Stimulated activated naive B cell treated with anti-CD40 and anti-IgM and Interleukin-4, amounts not matched to agents 10 μg/mL and 1 μg/mL and 100 μg/mL, for 72 hours (primary cell): ENCODE data around the gene DBNDD2.
A peak's percentile ranks its signal among the peaks of the same experiment; 100 is the strongest.

Experiments
- ATAC-seq, 2 donors: fragments of 150-1000 bp; cut with Tn5 transposase; replicated peaks; 2 replicates each; pipeline ENCODE4 v1.10.0; 2021; ENCODE audit warnings: moderate library complexity in 1 of 2
- DNase-seq: peaks from one replicate; pipeline ENCODE4 v3.0.0; 2021
- H3K27ac Mint-ChIP-seq: one replicate; pipeline ENCODE4 v1.8.0; 2022; ENCODE audit warnings: mild to moderate bottlenecking, mixed read lengths
- H3K27me3 Mint-ChIP-seq, 2 donors: one replicate each; pipeline ENCODE4 v1.8.0; 2022; ENCODE audit warnings: mixed read lengths in 2 of 2
- H3K36me3 Mint-ChIP-seq, 2 donors: one replicate each; pipeline ENCODE4 v1.8.0; 2022; ENCODE audit warnings: mixed read lengths in 2 of 2, mild to moderate bottlenecking in 1 of 2
- H3K4me1 Mint-ChIP-seq, 2 donors: one replicate each; pipeline ENCODE4 v1.8.0; 2022; ENCODE audit warnings: mixed read lengths in 2 of 2, mild to moderate bottlenecking in 1 of 2
- H3K4me3 Mint-ChIP-seq, 2 donors: one replicate each; pipeline ENCODE4 v1.8.0; 2022; ENCODE audit warnings: mild to moderate bottlenecking in 2 of 2, mixed read lengths in 2 of 2, moderate library complexity in 1 of 2
- H3K9me3 Mint-ChIP-seq, 2 donors: one replicate each; pipeline ENCODE4 v1.8.0; 2022; ENCODE audit warnings: mixed read lengths in 2 of 2, mild to moderate bottlenecking in 1 of 2

The DBNDD2 gene

DNA sequence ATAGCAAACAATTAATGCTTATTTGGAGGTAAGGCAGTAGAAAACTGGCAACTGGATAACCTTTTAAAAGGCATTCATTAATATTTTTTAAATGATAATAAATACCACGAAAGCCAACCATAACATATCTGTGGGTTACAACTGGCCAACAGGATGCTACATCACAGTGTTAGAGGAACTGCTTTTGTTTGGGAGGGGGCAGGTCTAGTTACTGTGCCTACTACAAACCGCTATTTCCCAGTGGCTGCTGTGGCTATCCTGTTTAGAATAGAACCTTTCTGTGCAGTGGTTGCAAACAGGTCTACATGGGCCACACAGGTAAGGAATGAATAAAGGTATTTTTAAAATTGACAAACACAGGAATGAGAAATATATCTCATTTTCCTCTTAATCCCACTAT, 8.8 kb downstream of the DBNDD2 start:
- peaks cover 23 to 41% of the 10 kb centered on the region in 2 donors for H3K36me3 Mint-ChIP-seq
- H3K4me1 Mint-ChIP-seq = peaks cover 26 to 50% of the 10 kb centered on the region in 2 donors
- H3K9me3 Mint-ChIP-seq = no peaks in the 10 kb centered on the region
- DNase-seq (no peak), ATAC-seq (no peak)
- peak overlapping the region; percentile 94 to 96 for H3K4me3 Mint-ChIP-seq
- H3K27me3 Mint-ChIP-seq = no peaks in the 10 kb centered on the region
- H3K27ac Mint-ChIP-seq = peak overlapping the region; percentile 98

DNA sequence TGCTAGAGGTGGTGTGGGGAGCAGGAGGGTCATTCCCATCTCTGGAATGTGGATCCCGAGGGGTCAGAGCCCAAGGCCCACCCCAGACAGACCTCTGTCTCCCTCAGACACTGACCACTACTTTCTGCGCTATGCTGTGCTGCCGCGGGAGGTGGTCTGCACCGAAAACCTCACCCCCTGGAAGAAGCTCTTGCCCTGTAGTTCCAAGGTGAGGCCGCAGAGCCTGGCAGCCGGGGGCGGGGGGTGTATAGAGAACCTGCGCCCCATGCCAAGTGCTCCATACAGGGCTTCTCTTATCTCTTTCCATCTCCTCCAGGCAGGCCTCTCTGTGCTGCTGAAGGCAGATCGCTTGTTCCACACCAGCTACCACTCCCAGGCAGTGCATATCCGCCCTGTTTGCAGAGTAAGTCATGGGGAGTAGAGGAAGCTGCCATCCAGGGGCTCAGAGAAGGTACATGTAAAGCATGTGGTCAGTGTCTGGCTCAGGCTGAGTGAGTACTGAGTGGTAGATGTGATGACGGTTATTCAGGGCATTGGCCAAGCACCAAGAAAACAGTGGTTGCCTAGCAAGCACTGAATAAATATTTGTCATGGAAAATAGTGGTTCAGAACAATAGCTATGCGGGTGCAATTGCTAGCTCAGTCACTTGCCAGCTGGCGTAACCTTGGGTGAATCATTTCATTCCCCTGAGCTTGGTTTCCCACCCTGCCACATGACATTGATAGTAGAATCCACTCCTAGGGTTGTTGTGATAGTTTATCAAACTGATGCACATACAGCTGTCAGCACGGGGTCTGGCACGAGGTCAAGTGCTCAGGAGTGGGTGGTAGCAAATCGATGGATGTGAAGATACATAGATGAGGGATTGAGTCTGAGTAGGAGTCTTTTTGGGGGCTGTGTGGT, 11.4 kb downstream of the DBNDD2 start:
- Mint-ChIP-seq H3K4me3 (peak overlapping the region; percentile 21 to 68), H3K4me1 (peaks cover 26 to 50% of the 10 kb centered on the region in 2 donors), H3K27ac (peak overlapping the region; percentile 94), H3K9me3 (no peaks in the 10 kb centered on the region), H3K36me3 (peaks cover 33 to 51% of the 10 kb centered on the region in 2 donors), H3K27me3 (no peaks in the 10 kb centered on the region)
- peak; percentile 61 to 66 for ATAC-seq
- peak; percentile 26 for DNase-seq

DNA sequence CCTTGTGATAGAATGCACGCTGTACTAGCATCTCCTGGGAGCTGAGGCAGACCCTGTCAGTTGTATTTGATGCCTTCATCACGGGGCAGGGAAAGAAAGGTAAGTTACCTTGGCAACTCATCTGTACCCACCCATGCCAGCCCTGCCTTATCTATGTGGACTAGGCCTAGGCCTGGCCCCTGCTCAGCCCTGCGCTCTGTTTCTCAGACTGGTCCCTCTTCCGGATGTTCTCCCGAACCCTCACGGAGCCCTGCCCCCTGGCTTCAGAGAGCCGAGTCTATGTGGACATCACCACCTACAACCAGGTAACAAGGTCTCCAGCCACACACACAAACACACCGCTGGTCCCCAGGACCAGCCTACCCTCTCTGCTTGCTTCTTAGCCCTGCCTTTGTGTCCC, 12.0 kb downstream of the DBNDD2 start:
- H3K9me3 Mint-ChIP-seq = no peaks in the 10 kb centered on the region
- H3K27me3 Mint-ChIP-seq = no peaks in the 10 kb centered on the region
- H3K4me1 Mint-ChIP-seq = peaks cover 25 to 49% of the 10 kb centered on the region in 2 donors
- ATAC-seq (no peak), DNase-seq (no peak)
- H3K36me3 Mint-ChIP-seq = peaks cover 37 to 53% of the 10 kb centered on the region in 2 donors
- peak overlapping the region; percentile 94 for H3K27ac Mint-ChIP-seq
- H3K4me3 Mint-ChIP-seq = no peak overlapping the region

DNA sequence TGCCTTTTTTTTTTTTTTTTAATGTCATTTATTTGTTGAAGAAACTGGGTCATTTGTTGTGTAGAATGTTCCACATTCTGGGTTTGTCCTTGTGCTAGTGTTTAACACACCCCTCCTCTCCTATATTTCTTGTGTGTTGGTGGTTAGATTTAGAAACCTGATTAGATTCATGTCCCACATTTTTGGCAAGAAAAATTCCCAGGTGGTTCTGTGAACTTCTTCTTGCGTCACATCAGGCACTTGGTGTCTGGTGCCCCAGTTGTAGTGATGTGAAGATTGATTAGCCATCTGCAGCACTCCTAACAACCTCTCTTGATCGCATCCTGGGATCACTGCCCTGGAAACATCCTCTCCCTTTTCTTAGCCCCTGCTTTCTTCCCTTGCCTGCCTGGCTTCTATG, 15.6 kb downstream of the DBNDD2 start:
- ATAC-seq (no peak), DNase-seq (no peak)
- H3K4me3 Mint-ChIP-seq = no peak overlapping the region
- H3K4me1 Mint-ChIP-seq = peaks cover 12 to 14% of the 10 kb centered on the region in 2 donors
- no peaks in the 10 kb centered on the region for H3K9me3 Mint-ChIP-seq
- H3K36me3 Mint-ChIP-seq = peaks cover 49 to 73% of the 10 kb centered on the region in 2 donors
- no peak overlapping the region for H3K27ac Mint-ChIP-seq
- no peaks in the 10 kb centered on the region for H3K27me3 Mint-ChIP-seq

DNA sequence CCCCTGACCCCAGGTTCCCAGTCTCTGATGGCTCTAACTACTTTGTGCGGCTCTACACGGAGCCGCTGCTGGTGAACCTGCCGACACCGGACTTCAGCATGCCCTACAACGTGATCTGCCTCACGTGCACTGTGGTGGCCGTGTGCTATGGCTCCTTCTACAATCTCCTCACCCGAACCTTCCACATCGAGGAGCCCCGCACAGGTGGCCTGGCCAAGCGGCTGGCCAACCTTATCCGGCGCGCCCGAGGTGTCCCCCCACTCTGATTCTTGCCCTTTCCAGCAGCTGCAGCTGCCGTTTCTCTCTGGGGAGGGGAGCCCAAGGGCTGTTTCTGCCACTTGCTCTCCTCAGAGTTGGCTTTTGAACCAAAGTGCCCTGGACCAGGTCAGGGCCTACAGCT, 17.5 kb downstream of the DBNDD2 start:
- Mint-ChIP-seq H3K9me3 (no peaks in the 10 kb centered on the region), H3K27me3 (no peaks in the 10 kb centered on the region), H3K36me3 (peaks cover 42 to 61% of the 10 kb centered on the region in 2 donors), H3K27ac (peak overlapping the region; percentile 65), H3K4me1 (no peaks in the 10 kb centered on the region), H3K4me3 (no peak overlapping the region)
- no peak for ATAC-seq
- DNase-seq = no peak

DNA sequence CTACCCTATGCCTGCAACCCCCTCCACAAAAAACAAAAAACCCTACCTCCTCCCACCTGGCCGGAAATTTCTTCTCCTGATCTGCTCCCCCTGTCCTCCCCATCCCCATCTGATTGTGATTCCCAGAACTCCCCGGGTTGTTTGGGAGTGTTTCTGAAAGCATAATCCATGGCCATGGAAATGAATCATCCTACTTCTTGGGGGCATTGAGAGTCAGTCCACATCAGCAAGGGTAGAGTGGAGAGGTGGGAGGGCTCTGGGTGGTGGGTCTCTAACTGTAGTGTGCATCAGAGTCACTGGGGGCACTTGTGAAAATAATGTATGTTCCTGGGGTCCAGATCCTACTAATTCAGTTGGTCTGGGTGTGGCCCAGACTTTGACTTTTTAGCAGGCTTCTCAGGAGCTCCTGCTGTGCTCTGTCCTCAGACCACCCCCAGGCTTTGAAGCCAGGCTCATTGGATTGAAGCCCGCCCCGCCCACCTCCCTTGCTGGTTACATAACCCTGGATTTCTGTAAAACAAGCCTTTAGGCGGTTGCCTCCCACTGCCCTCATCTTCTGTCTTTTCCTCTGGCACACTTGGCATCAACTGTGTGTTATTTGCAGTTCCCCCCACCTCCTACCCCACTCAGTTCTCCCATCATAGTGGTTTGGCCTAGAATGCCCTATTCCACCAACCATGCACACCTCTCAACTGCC, 18.4 kb downstream of the DBNDD2 start:
- no peaks in the 10 kb centered on the region for H3K27me3 Mint-ChIP-seq
- DNase-seq = no peak
- no peaks in the 10 kb centered on the region for H3K9me3 Mint-ChIP-seq
- H3K36me3 Mint-ChIP-seq = peaks cover 43 to 64% of the 10 kb centered on the region in 2 donors
- H3K27ac Mint-ChIP-seq = no peak overlapping the region
- H3K4me1 Mint-ChIP-seq = peaks cover 2 to 3% of the 10 kb centered on the region in 2 donors
- ATAC-seq = no peak
- no peak overlapping the region for H3K4me3 Mint-ChIP-seq

DNA sequence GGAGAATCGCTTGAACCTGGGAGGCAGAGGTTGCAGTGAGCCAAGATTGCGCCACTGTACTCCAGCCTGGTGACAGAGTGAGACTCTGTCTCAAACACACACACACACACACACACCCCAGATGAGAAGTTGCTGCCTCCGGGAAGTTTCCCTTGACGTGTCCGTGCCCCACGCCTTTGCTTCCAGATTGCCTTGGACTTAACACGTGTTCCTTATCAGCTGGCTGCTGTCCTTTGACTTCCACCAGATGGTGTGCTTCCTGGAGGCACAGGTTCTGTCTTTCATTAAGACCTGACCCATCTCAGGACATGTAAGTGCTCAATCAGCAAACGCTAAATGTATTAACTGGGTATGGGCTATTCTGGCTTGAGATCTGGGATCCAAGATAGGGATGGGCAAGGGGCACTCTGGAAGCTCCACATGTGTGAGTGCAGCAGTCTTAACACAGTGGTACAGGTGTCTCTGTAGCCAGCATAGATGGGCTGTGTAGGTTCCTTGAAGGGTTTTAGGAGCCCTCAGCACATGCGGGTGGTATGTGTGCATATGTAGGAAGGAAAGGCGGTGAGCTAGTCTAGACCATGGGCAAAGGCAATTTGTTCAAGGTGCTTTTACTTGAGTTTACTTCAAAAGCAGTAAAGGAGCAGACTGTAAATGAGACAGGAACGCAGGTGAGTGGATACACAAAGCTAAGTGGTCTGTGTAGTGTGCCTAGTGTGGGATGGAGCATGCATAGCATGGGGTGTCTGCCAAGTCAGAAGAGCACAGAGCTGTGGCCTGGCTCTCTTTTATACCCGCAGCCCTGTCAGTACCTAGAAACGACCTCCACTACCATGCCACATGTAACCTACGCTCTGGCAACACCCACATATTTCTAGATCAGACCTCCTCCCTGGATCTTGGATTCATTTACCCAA, 19.4 kb downstream of the DBNDD2 start:
- H3K4me3 Mint-ChIP-seq = no peak overlapping the region
- DNase-seq (no peak), ATAC-seq (no peak)
- H3K36me3 Mint-ChIP-seq = peaks cover 44 to 67% of the 10 kb centered on the region in 2 donors
- no peak overlapping the region for H3K27ac Mint-ChIP-seq
- H3K27me3 Mint-ChIP-seq = no peaks in the 10 kb centered on the region
- peaks cover 5 to 11% of the 10 kb centered on the region in 2 donors for H3K4me1 Mint-ChIP-seq
- H3K9me3 Mint-ChIP-seq = no peaks in the 10 kb centered on the region

DNA sequence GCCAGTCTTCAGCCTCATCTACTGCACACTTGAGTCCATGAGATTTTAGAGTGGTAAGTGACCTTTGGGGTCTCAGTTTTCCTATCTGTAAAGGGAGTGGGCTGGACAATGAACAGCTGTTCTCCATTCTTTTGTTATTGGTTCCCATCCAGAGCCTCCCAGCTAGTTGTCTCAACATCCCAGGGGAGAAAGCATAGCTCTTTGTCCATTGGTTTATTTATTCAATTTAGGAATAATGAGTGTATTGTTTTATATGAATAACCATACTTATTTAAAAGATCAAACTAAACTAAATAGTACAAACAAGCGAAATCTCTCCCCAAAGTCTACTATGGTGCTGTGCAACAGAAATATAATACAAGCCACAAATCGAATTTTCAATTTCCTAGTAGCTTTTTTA, 21.5 kb downstream of the DBNDD2 start:
- no peak for ATAC-seq
- H3K27me3 Mint-ChIP-seq = no peaks in the 10 kb centered on the region
- peaks cover 15 to 27% of the 10 kb centered on the region in 2 donors for H3K4me1 Mint-ChIP-seq
- no peak for DNase-seq
- no peak overlapping the region for H3K4me3 Mint-ChIP-seq
- H3K9me3 Mint-ChIP-seq = no peaks in the 10 kb centered on the region
- no peak overlapping the region for H3K27ac Mint-ChIP-seq
- H3K36me3 Mint-ChIP-seq = peaks cover 46 to 73% of the 10 kb centered on the region in 2 donors

DNA sequence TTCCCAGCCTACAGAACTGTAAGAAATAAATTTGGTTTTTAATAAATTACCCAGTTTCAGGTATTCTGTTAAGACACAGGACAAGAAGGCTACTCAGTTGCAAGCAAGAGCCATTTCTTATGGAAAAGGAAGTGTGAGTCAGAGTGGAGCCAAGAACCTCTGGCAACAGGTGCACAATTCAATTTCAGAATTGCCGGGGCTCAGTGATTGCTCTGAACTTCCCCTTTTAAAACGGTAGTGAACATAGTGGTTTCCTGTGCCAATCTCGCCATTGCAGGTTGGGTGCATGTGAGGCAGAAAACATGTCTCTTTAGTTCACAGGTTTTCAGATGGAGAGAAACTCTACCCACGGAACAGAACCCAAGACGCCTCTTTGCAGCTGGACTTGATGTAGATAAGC, 24.2 kb downstream of the DBNDD2 start:
- Mint-ChIP-seq H3K36me3 (peaks cover 35 to 56% of the 10 kb centered on the region in 2 donors), H3K27me3 (no peaks in the 10 kb centered on the region), H3K4me3 (no peak overlapping the region), H3K9me3 (no peaks in the 10 kb centered on the region), H3K27ac (peak overlapping the region; percentile 39), H3K4me1 (peaks cover 19 to 47% of the 10 kb centered on the region in 2 donors)
- ATAC-seq (peak; percentile 80 to 83), DNase-seq (peak; percentile 57)

DNA sequence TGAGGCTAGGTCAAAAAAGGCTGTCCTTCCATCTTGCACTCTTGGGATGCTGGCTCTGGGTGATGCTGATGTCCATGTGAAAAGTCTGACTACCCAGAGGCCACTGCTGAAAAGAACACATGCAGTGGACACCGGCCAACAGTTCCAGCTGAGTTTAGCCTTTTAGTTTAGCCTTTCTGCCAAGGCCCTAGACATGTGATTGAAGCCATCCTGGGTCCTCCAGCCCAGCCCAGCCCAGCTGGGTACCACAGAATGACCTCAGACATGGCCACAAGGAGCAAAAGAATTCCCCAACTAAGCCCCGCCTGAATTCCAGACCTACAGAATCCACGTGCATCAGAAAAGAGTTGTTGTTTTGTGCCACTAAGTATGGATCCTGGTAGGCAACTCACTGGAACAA, 25.2 kb downstream of the DBNDD2 start:
- H3K9me3 Mint-ChIP-seq = no peaks in the 10 kb centered on the region
- no peak overlapping the region for H3K27ac Mint-ChIP-seq
- peaks cover 27 to 46% of the 10 kb centered on the region in 2 donors for H3K36me3 Mint-ChIP-seq
- H3K4me3 Mint-ChIP-seq = no peak overlapping the region
- no peaks in the 10 kb centered on the region for H3K27me3 Mint-ChIP-seq
- DNase-seq = no peak
- ATAC-seq = no peak
- peaks cover 19 to 47% of the 10 kb centered on the region in 2 donors for H3K4me1 Mint-ChIP-seq

DNA sequence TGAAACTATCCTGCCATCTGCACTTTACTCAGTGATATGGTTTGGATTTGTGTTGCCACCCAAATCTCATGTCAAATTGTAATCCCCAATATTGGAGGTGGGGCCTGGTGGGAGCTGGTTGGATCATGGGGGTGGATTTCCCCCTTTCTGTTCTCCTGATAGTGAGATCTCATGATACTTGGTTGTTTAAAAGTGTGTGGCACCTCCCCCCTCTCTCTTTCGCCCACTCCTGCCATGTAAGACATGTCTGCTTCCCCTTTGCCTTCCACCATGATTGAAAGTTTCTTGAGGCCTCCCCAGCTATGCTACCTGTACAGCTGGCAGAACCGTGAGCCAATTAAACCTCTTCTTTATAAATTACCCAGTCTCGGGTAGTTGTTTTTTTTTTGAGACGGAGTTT, 25.9 kb downstream of the DBNDD2 start:
- DNase-seq (no peak), ATAC-seq (no peak)
- Mint-ChIP-seq H3K27ac (peak overlapping the region; percentile 15), H3K27me3 (no peaks in the 10 kb centered on the region), H3K36me3 (peaks cover 27 to 46% of the 10 kb centered on the region in 2 donors), H3K4me3 (no peak overlapping the region), H3K4me1 (peaks cover 19 to 47% of the 10 kb centered on the region in 2 donors), H3K9me3 (no peaks in the 10 kb centered on the region)

DNA sequence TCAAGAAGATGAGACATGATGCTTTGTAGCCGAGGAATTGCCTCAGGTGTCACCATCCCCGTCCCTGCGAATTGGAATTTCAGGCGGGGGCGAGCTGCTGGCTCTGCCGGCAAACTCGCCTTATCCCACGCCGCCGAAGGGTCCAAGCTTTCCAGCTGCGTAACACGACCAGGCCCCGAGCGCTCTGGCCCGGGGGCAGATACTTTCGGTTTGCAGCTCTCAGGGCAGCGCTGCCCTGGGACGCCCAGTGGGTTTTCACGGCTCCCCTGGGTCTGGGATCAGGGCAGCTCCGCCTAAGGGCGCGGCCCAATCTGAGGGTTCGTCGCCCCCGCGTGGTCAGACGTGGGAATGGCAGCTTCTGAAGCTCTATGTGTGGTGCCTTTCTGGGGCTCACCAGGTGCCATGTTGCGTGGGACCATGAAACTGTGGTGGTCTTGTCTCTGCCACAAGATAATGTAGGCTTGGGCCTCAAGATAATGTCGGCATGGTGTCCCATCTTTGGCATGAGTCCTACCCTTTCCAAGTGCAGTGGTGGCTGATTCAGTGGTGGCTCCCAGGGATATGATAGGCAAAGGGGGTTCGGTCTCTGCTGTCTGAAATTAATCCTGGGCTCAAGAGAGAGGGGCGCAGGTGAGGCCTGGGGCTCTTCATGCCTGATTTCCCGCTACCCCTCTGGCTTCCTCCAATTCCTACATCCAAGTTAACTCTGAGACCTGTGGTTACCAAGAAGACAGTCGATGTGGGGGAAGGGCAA, 28.8 kb downstream of the DBNDD2 start:
- peaks cover 18 to 51% of the 10 kb centered on the region in 2 donors for H3K4me1 Mint-ChIP-seq
- peaks cover 14 to 28% of the 10 kb centered on the region in 2 donors for H3K36me3 Mint-ChIP-seq
- ATAC-seq (peak; percentile 93 to 95), DNase-seq (peak; percentile 79)
- H3K4me3 Mint-ChIP-seq = peak overlapping the region; percentile 86 to 89
- peak overlapping the region; percentile 91 for H3K27ac Mint-ChIP-seq
- no peaks in the 10 kb centered on the region for H3K9me3 Mint-ChIP-seq
- H3K27me3 Mint-ChIP-seq = no peaks in the 10 kb centered on the region

DNA sequence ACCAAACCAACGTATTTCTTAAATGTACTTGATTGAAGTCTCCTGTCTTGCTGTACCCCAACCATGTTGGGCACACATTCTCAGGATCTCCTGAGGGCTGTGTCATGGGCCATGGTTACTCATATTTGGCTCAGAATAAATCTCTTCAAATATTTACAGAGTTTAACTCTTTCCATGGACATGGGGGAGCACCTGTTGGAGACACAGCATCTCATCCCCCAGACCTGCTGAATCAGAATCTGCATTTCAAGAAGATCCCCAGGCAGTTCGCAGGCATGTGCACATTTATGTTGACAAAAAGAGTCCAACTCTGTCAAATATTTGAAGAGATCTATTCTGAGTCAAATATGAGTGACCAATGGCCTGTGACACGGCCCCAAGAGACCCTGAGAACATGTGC, 32.3 kb downstream of the DBNDD2 start:
- Mint-ChIP-seq H3K27me3 (peaks cover 0 to 12% of the 10 kb centered on the region in 2 donors), H3K27ac (no peak overlapping the region), H3K4me3 (no peak overlapping the region), H3K36me3 (peaks cover 0 to 5% of the 10 kb centered on the region in 2 donors), H3K9me3 (no peaks in the 10 kb centered on the region), H3K4me1 (peaks cover 7 to 33% of the 10 kb centered on the region in 2 donors)
- no peak for ATAC-seq
- DNase-seq = no peak
